GM23338 (cell line): ENCODE data around the gene SLC35G4. TPM values are rescaled to one million over a fixed set of nuclear protein-coding genes. Genes with fewer than 3 reads are reported as not detected.
"Not testable (repeated sequence)": the region's sequence is repeated elsewhere in the genome, so short reads cannot be mapped to it uniquely, and the experiment has no call there.

Source experiments
- ATAC-seq: fragments of 200-7000 bp; cut with Tn5 transposase; 3 replicates; pipeline ENCODE4 v1.9.1; 2020
- DNase-seq: peaks from one replicate; pipeline ENCODE4 v3.0.0-alpha.2; 2015; ENCODE audit warnings: low spot score
- H2AFZ ChIP-seq: fragments of 200-600 bp; sonication (generic); 2 replicates; pipeline ENCODE4 v1.8.0; 2016; ENCODE audit warnings: antibody characterized with exemption, mild to moderate bottlenecking, moderate library complexity
- H3F3A ChIP-seq: fragments of 200-600 bp; sonication (generic); replicated peaks from 2 replicates; pipeline ENCODE4 v1.8.0; 2017; ENCODE audit warnings: antibody characterized with exemption, mixed run types, low read depth
- H3K27ac ChIP-seq: fragments of 200-600 bp; sonication (generic); 2 replicates; pipeline ENCODE4 v1.6.1; 2016; ENCODE audit warnings: low read depth
- H3K27me3 ChIP-seq: fragments of 200-600 bp; sonication (generic); 2 replicates; pipeline ENCODE4 v1.8.0; 2016; ENCODE audit warnings: mild to moderate bottlenecking, mixed run types, moderate library complexity; ENCODE audit not compliant: insufficient read depth
- H3K36me3 ChIP-seq: fragments of 200-600 bp; sonication (generic); 2 replicates; pipeline ENCODE4 v1.8.0; 2016; ENCODE audit warnings: mild to moderate bottlenecking; ENCODE audit not compliant: insufficient read depth
- H3K4me1 ChIP-seq: fragments of 200-600 bp; sonication (generic); 2 replicates; pipeline ENCODE4 v1.8.0; 2016; ENCODE audit warnings: mild to moderate bottlenecking, moderate library complexity; ENCODE audit not compliant: insufficient read depth
- H3K4me2 ChIP-seq: fragments of 200-600 bp; sonication (generic); 2 replicates; pipeline ENCODE4 v1.7.1; 2017; ENCODE audit warnings: mixed run types
- H3K4me3 ChIP-seq: fragments of 200-600 bp; sonication (generic); 2 replicates; pipeline ENCODE4 v1.6.1; 2016; ENCODE audit warnings: mixed run types
- H3K79me2 ChIP-seq: fragments of 200-600 bp; sonication (generic); replicated peaks from 2 replicates; pipeline ENCODE4 v1.8.0; 2017; ENCODE audit warnings: mild to moderate bottlenecking; ENCODE audit not compliant: insufficient read depth
- H3K9me2 ChIP-seq: fragments of 200-600 bp; sonication (generic); 2 replicates; pipeline ENCODE4 v1.8.0; 2017; ENCODE audit not compliant: insufficient read depth
- H4K20me1 ChIP-seq: fragments of 200-600 bp; sonication (generic); replicated peaks from 2 replicates; pipeline ENCODE4 v1.8.0; 2017; ENCODE audit warnings: mild to moderate bottlenecking; ENCODE audit not compliant: insufficient read depth
- H3K27ac Mint-ChIP-seq: 2 replicates; pipeline ENCODE4 v1.8.0; 2020; ENCODE audit warnings: inconsistent platforms, mild to moderate bottlenecking, moderate library complexity, mixed read lengths
- H3K27me3 Mint-ChIP-seq: 3 replicates; pipeline ENCODE4 v1.8.0; 2022; ENCODE audit warnings: low read depth, mild to moderate bottlenecking, moderate library complexity, mixed read lengths, inconsistent platforms; ENCODE audit not compliant: insufficient read depth, poor library complexity
- H3K36me3 Mint-ChIP-seq: 3 replicates; pipeline ENCODE4 v1.8.0; 2021; ENCODE audit warnings: low read depth, mild to moderate bottlenecking, inconsistent platforms, moderate library complexity, mixed read lengths
- H3K4me1 Mint-ChIP-seq: 3 replicates; pipeline ENCODE4 v1.8.0; 2020; ENCODE audit warnings: mild to moderate bottlenecking, inconsistent platforms, mixed read lengths
- H3K4me3 Mint-ChIP-seq: 3 replicates; pipeline ENCODE4 v1.8.0; 2021; ENCODE audit warnings: moderate library complexity, mild to moderate bottlenecking, inconsistent platforms, mixed read lengths
- H3K9me3 Mint-ChIP-seq: 3 replicates; pipeline ENCODE4 v1.8.0; 2020; ENCODE audit warnings: moderate library complexity, mild to moderate bottlenecking, inconsistent platforms, mixed read lengths
- CREB1 ChIP-seq: fragments of 250-450 bp; sonication (Bioruptor Pico); IDR thresholded peaks from 2 replicates; pipeline ENCODE4 v1.5.0; 2020; ENCODE audit warnings: low read depth, mild to moderate bottlenecking, moderate library complexity
- CTCF ChIP-seq, 2 experiments: fragments of 200-600 bp in 1 of 2; sonication (generic) in 1 of 2; conservative IDR thresholded peaks; 2 replicates each; pipeline versions ENCODE4 v1.5.1 to v1.6.1; 2016 to 2017; ENCODE audit warnings: antibody characterized with exemption in 2 of 2, low read depth in 2 of 2, mild to moderate bottlenecking in 2 of 2, moderate library complexity in 1 of 2
- ETS1 ChIP-seq: IDR thresholded peaks from 2 replicates; pipeline ENCODE4 v1.6.1; 2016; ENCODE audit warnings: antibody characterized with exemption
- EZH2 ChIP-seq: fragments of 200-600 bp; sonication (generic); IDR thresholded peaks from one replicate; pipeline ENCODE4 v1.8.0; 2017; ENCODE audit warnings: antibody characterized with exemption, mild to moderate bottlenecking, low read depth; ENCODE audit not compliant: unreplicated experiment
- EZH2phosphoT487 ChIP-seq: fragments of 200-600 bp; sonication (generic); IDR thresholded peaks from one replicate; pipeline ENCODE4 v1.8.1; 2018; ENCODE audit warnings: antibody characterized with exemption; ENCODE audit not compliant: unreplicated experiment
- REST ChIP-seq: IDR thresholded peaks from one replicate; pipeline ENCODE4 v1.6.1; 2018; ENCODE audit warnings: antibody characterized with exemption; ENCODE audit not compliant: unreplicated experiment
- STAT1 ChIP-seq: IDR thresholded peaks from one replicate; pipeline ENCODE4 v1.6.1; 2016; ENCODE audit warnings: antibody characterized with exemption; ENCODE audit not compliant: unreplicated experiment
- ZNF114 ChIP-seq: fragments of 250-450 bp; sonication (Bioruptor Pico); IDR thresholded peaks from 2 replicates; pipeline ENCODE4 v1.5.0; 2020; ENCODE audit warnings: mild to moderate bottlenecking, moderate library complexity
- ZNF331 ChIP-seq: fragments of 250-450 bp; sonication (Bioruptor Pico); IDR thresholded peaks from 2 replicates; pipeline ENCODE4 v1.5.0; 2020; ENCODE audit warnings: low read depth, mild to moderate bottlenecking, moderate library complexity
- long read RNA-seq: library from polyadenylated mRNA; unstranded; transcript quantifications from one replicate; pipeline ENCODE4 v2.0.0, GENCODE V29; 2020; ENCODE audit not compliant: unreplicated experiment
- polyA plus RNA-seq: library from polyadenylated mRNA; unstranded; fragments of >200 nt; fragmentation: Nextera tagmentation; extraction: Ambion mirVana; gene quantifications from 2 replicates; pipeline ENCODE4 v1.2.1, GENCODE V29; 2016
- total RNA-seq: library from RNA; depleted of rRNA; stranded (reverse); fragments of >200 nt; shearing (Covaris generic); gene quantifications from 2 replicates; pipeline ENCODE4 v1.2.3, GENCODE V29; 2014; rRNA removed

SLC35G4 gene
- total RNA-seq, result not detected in 2 replicates
- not detected in 2 replicates for polyA plus RNA-seq
- long read RNA-seq, result 0 reads

- ATAC-seq, DNase-seq, H2AFZ ChIP-seq, H3K4me1 ChIP-seq, H3K27me3 ChIP-seq, H3K27me3 Mint-ChIP-seq, H3K79me2 ChIP-seq, H3K27ac Mint-ChIP-seq, H3F3A ChIP-seq, H3K4me3 ChIP-seq, H4K20me1 ChIP-seq, H3K9me2 ChIP-seq, H3K4me1 Mint-ChIP-seq, H3K36me3 Mint-ChIP-seq, H3K4me3 Mint-ChIP-seq, H3K27ac ChIP-seq, H3K4me2 ChIP-seq, H3K36me3 ChIP-seq: not testable (repeated sequence)
- H3K9me3 Mint-ChIP-seq, result peaks cover 13% of the 10 kb centered on the region
Measured at GRCh38 chr18:11609488-11609887, at the start of gene SLC35G4. SLC35G4 (plus strand) TSS chr18:11609596; CDS start chr18:11609596, 0 bp downstream.

- H3K27ac Mint-ChIP-seq, result no peak overlapping the region
- Histone ChIP-seq H3K36me3 (no peaks in the 10 kb centered on the region), H3K4me2 (no peak overlapping the region), H3K27ac (no peak overlapping the region), H2AFZ (no peak overlapping the region), H3F3A (no peaks in the 10 kb centered on the region), H3K9me2 (peaks cover 3% of the 10 kb centered on the region; the same call in 1 of the 2 replicates), H3K79me2 (no peaks in the 10 kb centered on the region), H4K20me1 (no peaks in the 10 kb centered on the region), H3K27me3 (no peaks in the 10 kb centered on the region), H3K4me3 (no peak overlapping the region), H3K4me1 (no peaks in the 10 kb centered on the region)
- no peak for DNase-seq
- no peaks in the 10 kb centered on the region for H3K27me3 Mint-ChIP-seq
- H3K36me3 Mint-ChIP-seq, result no peaks in the 10 kb centered on the region
- H3K4me3 Mint-ChIP-seq, result no peak overlapping the region
- H3K9me3 Mint-ChIP-seq, result no peaks in the 10 kb centered on the region
- no peak for ATAC-seq
- TF ChIP-seq EZH2 (no peak), REST (no peak), ZNF114 (CRISPR knock-in tag) (no peak), ZNF331 (no peak), STAT1 (no peak), ETS1 (no peak), CTCF (conservative IDR thresholded peaks at IDR 0.05; ENCODE audit: low read depth in 2 of 2) (no peak), EZH2phosphoT487 (no peak), CREB1 (no peak)
- H3K4me1 Mint-ChIP-seq, result no peaks in the 10 kb centered on the region
Measured at GRCh38 chr18:11561293-11561692, 48.1 kb upstream of the SLC35G4 start.
